CD4-positive, alpha-beta T cell treated with Interleukin-17A for 4 hours (primary cell): ENCODE data around the gene PLXDC2.
"Not testable (repeated sequence)": the region's sequence is repeated elsewhere in the genome, so short reads cannot be mapped to it uniquely, and the experiment has no call there.

Source experiments
- DNase-seq: peaks from one replicate; pipeline ENCODE4 v3.0.0-alpha.2; 2020; ENCODE audit warnings: mixed read lengths

The PLXDC2 gene

DNA sequence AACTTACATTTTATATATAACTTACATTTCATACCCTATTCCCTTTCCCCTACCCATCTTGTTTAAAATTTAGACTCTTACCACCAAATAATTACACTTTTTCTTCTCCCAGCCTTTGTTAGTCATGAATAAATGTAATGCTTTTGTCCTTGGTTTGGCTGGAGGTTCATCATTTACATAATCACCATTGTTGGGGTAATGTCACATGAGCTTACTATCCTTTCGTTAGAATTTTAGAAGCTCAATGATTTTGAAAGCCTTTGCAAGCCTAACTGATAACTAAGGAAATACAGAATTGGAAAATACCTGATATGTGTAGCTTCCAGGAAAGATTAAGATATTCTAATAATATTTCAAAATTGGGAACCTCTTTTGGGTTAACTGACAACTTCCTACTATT lies 171.7 kb downstream of the PLXDC2 start:
- no peak for DNase-seq

DNA sequence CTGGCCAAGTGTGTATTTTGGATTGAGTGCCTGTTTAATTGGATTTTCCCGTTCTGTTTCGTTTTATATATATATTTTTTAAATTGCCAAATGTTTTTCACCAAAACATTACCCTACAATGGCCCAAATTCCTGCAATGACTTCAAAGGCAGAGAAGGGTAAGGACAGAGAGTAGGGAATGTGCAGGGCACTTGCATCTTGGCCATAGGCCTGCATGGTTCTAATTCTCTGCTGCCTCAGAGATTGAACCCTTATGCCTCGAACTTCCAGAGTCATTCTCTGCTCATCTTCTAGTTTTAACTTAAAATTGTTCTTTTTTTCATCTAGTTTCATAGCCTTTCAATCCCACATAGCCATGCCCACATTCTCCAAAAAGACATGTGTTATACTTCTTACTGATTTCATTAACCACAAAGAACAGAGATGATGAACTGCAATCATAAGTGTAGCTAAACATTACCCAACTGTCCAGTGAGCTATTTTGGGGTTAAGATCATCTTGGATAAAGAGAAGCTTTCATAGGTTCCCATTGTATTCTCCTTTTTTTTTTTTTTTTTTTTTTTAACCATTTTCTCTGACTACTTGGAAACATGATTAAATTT lies 177.6 kb downstream of the PLXDC2 start:
- DNase-seq, result no peak

DNA sequence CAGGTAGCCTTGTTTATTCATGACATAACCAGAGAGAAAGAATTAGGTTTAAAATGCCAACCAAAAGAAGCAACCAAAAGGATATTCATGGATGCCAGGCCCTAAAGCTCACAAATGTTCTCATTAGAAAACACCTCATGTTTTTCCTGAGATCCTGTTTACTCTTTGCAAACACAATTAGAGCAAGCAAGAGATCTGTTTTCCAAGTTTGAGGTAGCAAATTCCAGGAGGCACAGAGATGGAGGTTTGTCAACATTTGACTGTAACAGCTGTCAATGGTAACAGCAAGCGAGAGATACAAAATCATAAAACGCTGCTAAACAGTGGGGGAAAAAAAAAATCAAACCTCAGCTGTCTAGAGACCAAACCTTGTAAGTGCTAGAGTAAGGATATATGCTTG lies 182.2 kb downstream of the PLXDC2 start:
- no peak for DNase-seq

DNA sequence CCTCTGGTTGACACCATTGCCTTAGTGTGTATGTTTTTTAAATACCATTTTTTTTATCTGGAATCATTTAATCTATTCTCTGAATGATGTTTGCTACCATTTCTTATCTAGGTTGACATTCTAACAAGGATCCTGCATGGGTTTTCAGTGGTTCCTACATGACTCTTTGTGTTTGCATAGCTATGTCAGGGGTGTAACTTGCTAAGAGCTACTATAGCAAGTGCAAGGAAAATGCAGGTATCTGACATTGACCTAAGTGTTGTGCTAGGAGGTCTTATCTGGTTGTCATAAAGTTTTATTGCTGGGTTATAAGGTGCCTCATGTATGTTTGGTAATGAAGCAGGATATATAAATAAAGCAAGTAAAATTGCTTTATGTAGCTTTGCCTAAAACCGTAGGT lies 183.2 kb downstream of the PLXDC2 start:
- no peak for DNase-seq

DNA sequence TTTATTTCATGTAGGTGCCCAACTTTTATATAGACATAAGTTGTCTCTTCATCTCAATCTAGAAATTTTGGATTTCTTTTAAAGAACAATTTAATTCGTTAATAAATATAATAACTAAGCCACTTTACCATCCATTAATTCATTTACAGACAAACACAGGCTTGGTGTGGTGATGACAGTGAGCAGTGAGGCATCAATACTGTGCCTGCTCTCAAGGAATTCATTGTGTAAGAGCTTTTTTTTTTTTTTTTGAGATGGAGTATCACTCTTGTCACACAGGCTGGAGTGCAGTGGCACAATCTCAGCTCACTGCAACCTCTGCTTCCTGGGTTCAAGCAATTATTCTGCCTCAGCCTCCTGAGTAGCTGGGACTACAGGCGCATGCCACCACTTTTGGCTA lies 185.8 kb downstream of the PLXDC2 start:
- not testable (repeated sequence) for DNase-seq

DNA sequence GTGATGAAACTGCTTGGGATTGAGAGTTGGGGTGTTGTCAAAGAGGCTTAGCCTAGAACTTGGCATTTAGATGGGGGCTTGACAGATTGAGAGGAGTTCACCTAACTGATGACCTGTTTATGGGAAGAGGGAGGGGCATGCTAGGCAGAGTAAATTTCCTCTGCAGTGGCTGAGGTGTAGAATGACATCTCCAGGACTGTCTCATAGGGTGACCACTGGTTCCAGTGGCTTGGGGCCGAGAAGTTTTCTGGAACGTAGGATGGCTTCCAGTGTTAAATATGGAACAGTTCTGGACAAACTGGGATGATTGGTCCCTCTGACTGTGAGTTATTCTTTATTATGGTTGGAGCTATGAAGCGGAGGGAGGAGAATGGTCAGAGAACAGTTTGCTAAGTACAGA lies 186.4 kb downstream of the PLXDC2 start:
- no peak for DNase-seq

DNA sequence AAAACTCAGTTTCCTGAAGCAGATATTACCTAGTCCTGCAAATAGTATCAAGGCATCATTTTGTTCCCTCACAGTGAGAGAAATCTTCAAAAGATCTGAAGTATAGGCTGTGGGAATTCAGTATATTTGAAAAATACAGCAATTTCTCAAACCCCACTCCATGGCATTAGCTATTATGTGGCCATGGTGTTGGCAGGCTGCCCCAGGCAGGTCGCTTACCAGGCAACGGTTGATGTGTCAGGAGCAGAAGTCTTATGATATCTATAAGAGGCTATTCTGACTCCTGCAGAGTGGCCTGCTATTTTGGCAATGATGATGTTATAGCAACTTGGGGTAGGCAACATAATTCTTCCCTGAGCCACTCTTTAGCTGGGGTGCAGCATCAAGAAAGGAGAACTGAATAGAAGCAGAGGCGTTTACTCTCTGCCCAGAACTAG lies 187.9 kb downstream of the PLXDC2 start:
- no peak for DNase-seq

DNA sequence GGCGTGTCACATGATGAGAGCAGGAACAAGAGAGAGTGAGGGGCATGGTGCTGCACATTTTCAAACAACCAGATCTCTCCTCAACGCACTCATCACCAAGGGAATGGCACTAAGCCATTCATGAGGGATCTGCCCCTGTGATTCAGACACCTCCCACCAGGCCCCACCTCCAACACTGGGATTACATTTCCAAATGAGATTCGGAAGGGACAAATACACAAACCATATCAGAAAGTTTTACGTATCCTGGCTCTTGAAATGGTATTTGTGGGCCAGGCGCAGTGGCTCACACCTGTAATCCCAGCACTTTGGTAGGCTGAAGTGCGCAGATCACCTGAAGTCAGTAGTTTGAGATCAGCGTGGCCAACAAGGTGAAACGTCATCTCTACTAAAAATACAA lies 189.4 kb downstream of the PLXDC2 start:
- DNase-seq, result no peak

DNA sequence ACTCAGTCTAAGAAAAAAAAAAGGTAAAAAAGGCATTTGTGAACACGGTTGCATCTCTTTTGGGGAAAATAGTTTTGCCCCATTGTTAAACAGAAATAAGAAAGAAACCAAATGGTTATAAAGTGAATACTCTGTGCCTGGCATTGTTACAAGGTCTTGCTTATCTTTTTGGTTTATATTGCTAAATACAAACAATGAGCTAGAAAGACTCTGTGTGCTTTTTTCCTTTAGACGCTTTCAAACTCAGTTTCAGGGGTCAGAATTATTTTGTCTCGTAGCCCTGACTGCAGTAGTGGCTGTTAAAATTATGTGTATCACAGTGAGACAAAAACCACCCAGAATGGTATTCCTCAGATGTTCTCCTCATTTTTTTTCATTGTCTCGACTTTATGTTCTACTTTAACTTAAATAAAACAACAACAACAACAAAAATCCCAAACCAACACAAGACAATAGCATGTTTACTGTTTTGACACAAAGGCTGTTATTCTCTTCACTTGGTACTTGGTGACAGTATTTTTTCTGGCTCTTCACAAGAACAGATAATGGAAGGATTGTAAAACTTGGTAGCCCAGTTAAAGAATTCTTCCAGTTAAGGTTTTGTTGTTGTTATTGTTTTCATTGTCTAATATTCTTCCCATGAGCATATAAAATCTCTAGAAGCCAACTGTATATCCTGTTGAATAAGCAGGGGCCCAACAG lies 190.1 kb downstream of the PLXDC2 start:
- DNase-seq, result no peak

DNA sequence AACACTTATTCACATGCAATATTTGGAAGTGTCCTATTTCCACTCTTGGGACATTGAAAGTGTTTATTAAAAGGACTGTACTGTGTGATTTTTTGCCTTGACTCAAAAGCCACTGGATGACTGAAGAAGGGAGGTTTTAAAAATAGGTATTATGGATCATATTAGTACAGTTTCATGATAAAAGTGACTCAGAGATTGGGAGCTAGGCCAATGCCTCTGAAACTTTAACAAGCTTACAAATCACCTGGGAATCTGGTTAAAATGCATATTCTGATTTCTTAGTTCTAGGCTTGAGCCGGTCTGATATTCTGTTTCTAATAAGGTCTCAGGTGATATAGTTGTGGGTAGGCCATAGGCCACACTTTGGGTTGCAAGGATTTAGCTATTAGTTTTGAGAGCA lies 191.2 kb downstream of the PLXDC2 start:
- DNase-seq, result no peak

DNA sequence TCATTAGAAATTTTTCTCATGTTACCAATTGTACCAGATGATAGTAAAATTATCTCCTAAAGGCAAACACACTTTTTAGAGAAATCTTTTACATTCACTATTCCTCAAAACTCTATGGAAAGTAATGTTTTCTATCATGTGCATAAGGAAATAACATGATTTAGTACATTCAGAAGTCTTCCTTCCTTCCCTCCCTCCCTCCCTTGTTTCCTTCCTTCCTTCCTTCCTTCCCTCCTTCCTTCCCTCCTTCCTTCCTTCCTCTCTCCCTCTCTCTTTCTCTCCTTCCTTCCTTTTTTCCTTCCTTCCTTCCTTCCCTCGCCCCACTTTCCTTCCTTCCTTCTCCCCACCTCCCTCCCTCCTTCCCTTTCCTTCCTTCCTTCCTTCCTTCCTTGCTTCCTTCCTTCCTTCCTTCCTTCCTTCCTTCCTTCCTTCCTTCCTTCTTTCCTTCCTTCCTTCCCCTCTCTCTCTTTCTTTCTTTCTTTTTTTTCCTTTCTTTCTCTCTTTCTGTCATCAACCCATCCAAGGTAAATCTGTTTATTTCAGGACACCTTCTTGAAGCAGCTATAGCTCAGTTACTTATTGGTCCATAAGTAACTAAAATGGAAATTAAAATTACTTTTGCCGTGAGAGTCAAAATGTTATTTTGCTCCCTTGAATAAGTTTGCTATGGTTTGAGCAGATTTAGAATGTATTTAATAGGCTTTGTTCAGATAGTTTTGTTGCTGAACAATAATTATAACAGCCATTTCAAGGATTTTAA lies 197.9 kb downstream of the PLXDC2 start:
- DNase-seq, result no peak

DNA sequence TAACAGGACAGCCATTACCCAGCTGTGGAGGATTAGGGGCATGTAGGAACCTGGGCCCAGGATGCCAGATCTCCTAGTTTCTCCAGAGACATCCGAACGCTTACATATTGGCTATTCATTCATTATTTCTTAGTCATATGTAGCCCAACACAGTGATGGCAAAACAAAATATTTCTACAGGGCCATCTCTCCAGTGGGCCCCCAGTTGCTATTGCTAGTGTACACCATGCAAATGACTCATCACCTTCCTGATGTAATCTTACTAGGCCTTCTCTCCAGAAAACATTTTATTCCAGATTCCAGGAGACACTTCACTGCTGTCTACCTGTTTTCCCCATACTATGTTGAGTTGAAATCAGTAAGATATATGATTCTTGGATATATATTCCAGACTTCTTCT lies 201.7 kb downstream of the PLXDC2 start:
- DNase-seq, result no peak

DNA sequence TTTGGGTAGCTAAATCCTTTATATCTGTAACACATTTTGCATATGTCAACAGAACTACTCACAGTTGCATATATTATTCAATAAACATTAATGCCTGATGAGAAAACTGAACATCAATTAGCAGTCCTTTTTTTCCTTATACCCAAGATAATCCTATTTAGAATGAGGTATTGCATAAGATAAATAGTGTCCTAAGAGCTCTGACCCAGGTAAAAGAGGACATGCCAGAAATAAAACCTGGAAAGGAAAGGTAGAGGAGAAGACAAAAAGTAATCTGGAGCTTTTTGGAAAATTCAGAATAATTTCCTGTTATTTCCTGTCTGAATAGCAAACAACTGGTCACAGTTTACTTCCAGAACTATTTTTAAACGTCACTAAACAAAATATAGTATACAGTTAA lies 204.4 kb downstream of the PLXDC2 start:
- no peak for DNase-seq

DNA sequence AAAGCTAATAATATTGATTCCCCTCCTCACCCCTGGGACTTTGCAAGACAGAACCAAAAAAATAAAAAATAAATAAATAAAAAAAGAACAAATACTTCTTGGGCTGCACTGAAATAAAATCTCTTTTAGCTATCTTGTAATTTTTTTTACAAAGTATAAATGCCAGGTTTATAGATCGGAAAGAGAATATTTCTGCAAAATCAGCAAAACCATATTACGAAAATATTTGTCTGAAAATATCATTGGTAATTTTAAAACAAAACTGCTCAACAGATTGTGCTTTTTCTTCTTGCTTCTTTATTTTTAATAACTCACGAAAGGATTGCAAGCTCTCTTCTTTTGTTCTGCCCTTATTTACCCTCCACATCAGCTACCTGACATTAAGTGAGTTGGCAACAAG lies 213.3 kb downstream of the PLXDC2 start:
- no peak for DNase-seq

DNA sequence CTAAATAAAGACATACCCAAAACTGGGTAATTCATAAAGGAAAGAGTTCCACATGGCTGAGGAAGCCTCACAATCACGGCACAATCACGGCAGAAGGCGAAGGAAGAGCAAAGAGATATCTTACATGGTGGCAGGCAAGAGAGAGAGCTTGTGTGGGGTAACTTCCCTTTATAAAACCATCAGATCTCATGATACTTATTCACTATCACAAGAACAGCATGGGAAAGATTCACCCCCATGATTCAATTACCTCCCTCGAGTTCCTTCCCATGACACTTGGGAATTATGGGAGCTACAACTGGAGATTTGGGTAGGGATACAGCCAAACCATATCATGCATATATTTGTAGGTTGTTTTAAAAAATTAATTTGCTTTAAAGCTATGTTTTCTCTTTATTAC lies 217.2 kb downstream of the PLXDC2 start:
- DNase-seq, result no peak

DNA sequence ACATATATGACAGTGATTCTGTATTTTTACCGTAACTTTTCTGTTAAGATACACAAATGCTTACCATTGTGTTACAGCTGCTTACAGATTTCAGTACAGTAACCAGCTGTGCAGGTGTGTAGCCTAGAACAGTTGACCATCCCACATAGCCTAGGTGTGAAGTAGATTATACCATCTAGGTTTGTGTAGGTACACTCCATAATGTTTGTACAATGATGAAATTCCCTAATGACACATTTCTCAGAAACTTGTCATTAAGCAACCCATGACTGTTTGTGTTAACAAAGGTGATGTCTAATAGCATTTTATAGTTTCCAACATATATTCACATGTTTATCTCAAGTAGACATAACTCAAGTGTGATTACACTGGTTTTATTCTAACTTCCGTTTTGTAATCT lies 218.5 kb downstream of the PLXDC2 start:
- DNase-seq, result no peak

DNA sequence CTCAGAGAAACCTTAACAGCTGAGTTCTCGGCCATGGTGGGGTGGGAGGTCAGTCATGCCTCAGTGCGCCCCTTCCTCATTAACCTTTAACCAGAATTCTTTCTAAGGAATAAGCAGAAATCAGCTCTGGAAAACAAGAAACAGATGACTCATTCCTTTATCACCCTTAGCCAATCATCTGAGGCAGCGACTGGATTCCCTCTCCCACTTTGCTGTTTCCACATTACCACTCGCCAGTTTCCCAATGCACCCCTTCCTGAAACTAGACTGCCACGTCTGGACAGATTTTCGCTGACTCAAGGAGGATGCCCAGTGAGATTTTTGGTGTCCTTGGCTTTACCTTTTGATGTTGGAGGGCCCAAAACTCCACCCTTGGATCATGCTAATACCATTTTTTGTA lies 223.8 kb downstream of the PLXDC2 start:
- no peak for DNase-seq

DNA sequence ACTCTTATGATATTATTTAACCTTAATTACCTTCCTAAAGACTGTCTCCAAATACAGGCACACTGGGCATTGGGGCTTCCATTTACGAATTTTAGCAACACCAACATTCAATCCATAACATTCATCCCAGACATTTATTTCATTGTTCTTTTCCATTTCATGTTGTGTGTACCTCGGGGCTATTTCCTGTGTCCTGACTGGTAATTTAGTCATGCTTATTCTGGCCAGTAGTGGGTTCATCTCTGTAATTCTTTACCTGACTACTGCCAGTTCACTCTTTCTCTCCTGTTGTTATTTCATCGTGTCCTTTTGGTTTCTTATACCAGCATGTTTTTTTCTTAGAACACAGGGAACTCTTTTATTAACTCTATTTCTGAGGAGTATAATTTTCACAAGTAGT lies 225.7 kb downstream of the PLXDC2 start:
- DNase-seq, result no peak

DNA sequence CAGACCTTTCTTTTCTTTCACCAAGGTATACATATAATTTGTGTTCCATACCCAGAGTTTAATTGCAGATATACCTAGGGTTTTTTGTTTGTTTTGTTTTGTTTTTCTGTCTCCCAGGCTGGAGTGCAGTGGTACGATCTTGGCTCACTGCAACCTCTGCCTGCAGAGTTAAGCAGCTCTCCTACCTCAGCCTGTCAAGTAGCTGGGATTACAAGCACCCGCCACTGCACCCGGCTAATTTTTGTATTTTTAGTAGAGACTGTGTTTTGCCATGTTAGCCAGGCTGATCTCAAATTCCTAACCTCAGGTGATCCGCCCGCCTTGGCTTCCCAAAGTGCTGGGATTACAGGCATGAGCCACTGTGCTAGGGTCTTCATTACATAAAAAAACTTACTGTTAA lies 228.9 kb downstream of the PLXDC2 start:
- DNase-seq, result not testable (repeated sequence)

DNA sequence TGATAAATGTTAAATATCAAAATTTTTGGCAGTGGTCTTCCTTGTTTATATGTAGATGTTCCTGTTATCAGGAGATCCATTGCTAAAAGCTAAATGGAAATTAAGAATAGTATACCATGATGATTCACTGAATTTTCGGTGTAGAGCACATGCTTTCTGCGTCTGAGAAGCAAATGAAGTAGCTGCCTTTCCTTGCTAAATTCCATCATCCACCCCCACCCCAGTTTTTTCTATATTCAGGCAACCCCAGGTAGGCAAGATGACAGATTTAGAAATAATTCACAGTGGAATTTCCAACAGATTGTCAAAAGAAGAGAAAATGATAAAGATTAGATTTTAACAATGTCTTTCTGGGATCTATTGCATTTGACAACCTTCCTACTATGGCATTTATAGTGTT lies 231.9 kb downstream of the PLXDC2 start:
- DNase-seq, result no peak

DNA sequence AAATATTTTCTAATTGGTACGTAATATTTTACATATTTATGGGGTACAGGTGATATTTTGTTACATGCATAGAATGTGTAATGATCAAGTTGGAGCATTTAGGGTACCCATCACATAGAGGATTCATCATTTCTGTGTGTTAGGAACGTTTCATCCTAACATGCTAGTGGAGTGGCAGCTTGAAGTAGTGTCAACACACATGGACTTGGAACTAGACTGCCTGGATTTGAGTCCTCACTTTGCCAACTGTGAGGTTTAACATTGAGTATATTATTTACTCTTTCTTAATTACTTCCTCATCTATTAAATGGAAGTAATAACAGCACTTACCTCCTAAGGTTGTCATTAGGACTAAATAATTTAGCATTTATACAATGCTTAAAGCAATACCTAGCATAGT lies 241.9 kb downstream of the PLXDC2 start:
- no peak for DNase-seq

DNA sequence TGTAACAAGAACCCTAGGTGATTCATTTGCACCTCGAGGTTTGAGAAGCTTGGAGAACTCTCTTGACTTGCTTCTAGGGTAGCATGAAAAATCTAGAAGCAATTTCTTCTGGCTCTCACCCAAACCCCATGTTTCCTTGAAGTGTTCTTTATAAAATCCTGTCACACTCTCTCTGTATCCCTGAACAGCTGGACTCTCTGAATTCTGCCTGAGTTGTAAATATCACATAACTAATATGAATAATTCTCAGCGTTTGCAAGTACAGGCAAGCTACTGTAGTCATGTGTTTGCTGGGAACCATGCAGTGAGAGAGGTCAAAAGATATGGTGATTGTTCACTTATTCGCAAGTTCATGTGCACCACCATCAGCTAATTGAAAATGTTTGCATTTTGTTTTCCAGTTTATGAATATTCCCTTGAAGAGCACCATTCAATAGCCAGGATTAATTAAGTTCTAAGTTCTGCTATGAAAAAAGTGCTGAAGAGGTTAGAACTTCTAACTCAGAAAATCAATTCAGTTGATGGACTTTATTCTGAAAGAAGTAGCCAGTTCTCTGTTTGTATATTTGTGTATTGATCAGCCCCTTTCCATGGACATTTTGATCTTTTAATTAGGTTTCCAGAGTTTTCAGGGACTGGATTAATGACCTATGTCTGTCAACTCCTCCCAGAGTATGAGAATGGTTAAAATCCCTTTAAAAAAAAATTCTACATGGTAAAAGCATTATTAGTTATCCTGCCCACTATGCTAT lies 243.0 kb downstream of the PLXDC2 start:
- no peak for DNase-seq

DNA sequence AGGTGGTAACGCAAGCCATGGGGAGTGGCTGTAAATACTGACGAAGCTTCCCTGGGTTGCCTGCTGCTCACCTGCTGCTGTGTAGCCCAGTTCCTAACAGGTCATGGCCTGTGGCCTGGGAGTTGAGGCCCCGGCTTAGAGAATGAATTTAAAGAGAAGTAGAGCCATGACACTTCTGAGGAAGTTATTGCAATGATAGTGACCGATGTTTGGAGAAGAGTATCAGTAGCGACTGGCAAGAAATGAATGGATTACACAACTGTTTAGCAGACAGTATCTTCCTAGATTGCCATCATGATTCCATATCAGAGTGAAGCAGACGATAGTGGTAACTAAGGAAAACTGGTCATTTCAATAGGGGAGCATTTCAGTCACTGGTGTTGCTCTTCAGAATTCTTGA lies 249.6 kb downstream of the PLXDC2 start:
- DNase-seq, result no peak

DNA sequence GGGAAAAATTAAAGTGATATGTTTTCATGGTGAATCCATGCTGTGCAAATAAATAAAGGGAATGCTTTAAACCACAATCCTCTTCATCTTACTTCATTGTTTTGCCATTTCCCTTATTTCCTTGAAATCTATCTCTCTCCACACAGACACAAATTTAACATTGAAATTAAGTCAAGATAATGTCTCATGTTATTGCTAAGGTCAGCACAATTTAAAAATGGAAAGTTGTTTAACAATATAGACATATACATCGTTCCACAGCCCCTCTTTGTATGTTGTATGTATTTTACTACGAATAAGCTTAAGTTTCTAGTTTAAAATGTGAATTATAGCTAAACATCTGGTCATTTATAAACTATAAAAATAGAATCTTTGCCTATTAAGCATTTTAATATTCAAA lies 256.9 kb downstream of the PLXDC2 start:
- no peak for DNase-seq
